Measurements from ENCODE around the gene SHISA4.
A peak's percentile ranks its signal among the peaks of the same experiment; 100 is the strongest.
"Not testable (repeated sequence)": the region's sequence is repeated elsewhere in the genome, so short reads cannot be mapped to it uniquely, and the experiment has no call there.

Gene SHISA4, protein sequence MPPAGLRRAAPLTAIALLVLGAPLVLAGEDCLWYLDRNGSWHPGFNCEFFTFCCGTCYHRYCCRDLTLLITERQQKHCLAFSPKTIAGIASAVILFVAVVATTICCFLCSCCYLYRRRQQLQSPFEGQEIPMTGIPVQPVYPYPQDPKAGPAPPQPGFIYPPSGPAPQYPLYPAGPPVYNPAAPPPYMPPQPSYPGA

DNA sequence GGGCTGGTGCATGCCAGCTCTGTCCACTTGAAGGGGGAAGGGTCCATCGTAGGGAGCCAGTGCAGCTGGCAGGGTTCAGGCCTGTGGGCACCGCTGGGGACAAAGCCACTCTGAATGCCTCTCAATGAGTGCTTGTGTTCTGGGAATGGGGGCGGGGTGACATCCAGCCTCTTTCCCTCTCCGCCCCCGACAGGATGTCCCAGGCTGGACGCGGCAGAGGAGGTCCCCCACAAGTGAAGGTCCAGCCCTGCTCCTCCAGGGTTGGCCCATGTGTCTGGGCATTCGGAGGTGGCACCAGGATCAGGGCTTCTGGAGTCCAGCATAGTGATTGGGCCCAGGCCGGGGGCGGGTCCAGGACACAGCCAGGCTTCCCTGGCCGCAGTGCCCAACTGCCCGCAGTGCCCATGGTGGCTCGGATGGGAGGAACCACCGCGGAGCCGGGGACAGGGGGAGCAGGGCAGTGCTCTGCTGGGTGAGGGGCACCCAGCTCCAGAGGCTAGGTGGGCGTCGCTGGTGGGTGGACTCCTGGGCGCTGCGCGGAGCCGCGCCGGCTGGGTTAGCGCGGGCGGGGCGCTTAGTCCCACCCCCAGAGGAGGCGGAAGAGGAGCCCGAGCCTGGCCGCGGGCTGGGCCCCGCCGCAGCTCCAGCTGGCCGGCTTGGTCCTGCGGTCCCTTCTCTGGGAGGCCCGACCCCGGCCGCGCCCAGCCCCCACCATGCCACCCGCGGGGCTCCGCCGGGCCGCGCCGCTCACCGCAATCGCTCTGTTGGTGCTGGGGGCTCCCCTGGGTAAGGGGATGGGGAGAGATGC is at the start of gene SHISA4:
SHISA4 (plus strand) TSS at position 617 of the 808 bp plus-strand sequence; CDS start at position 714, 97 bp downstream.
- DNase-seq (ENCODE audit: low spot score): peak; percentile 98

DNA sequence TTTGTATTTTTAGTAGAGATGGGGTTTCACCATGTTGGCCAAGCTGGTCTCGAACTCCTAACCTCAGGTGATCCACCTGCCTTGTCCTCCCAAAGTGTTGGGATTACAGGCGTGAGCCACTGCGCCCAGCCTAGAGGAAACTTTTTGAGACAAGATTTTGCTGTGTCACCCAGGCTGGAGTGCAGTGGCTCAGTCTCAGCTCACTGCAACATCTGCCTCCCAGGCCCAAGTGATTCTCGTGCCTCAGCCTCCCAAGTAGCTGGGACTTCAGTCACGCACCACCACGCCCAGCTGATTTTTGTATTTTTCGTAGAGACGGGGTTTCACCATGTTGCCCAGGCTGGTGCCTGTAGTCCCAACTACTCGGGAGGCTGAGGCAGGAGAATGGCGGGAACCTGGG is 49.6 kb upstream of the SHISA4 start:
- not testable (repeated sequence) for DNase-seq (ENCODE audit: low spot score)

DNA sequence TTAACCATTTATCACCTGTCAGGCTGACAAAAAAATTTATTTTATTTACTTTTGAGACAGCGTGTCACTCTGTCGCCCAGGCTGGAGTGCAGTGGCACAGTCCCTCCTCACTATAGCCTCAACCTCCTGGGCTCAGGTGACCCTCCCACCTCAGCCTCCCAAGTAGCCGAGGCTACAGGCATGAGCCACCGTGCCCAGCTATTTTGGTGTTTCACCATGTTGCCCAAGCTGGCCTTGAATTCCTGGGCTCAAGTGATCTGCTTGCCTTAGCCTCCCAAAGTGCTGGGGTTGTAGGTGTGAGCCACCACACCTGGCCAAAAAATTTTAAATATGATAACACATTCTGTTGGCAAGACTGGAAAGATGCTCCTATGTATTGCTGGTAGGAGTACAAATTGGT is 48.6 kb upstream of the SHISA4 start:
- DNase-seq (ENCODE audit: low spot score): no peak

DNA sequence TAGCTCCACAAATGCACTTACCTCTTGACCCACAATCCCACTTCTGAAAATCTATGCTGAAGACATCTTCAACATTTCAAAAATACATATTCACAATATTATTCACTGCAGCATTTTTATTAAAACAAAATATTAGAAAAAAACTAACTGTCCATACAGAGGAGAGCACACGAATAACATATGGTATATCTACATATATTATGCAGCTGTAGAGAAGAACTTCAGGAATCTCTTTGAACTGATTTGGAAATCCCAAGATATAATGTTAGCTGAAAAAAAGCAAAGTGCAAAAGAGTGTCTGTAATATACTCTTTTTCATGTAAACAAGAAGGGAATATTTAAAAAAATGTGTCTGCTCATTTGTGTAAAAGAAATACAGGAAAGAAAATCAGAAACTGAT is 48.2 kb upstream of the SHISA4 start:
- no peak for DNase-seq (ENCODE audit: low spot score)

DNA sequence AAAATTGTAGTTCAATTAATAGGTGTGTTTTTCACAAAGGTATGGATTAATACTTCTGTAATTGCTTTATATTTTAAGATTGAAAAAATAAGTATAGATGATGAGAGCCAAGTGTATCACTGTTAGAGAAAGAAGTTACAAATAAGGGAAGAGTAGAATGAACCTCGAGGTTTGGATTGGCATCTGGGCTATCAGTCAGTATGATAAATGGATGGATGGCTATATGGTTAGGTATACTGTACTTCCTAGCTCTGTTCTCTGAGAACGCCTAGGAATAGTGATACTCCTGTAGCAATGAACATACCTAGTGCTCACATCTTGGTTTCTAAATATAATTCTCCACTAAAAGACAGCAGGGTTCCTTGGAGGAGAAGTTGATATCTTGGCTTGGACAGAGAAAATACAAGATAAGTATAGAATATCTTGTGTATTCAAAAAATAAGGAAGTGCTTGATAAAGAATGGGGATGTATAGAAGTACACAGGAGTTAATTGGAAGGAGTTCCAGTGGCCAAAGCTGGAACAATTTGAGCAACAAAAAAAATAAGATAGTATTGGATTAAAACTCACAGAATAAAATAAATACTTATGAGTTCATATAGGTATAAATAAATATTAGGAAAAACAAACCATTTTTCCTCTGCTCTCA is 47.3 kb upstream of the SHISA4 start:
- no peak for DNase-seq (ENCODE audit: low spot score)

DNA sequence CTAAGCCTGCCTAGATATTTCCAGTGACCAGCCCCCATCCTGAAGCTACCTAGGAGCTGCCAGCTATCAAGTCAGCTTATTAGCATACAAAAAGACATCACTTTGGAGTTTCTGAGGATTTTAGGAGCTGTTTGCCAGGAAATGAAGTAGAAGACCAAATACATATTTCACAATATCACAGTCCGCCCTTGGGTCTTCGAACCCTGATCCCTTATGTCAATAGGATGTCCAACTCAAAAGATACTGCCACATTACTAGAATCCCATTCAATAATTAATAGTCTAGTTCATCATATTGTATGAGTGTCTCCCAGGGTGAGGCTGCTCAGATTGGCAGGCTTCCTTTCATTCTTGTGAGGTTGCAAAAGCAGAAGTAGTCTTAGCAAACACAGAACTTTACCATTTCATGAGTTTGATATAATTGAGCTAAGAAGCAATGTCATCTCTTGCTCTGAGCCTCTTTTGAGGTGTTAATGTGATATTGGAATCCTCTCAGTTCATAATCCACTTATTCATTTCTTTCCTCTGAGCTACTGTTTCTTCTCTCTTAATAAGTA is 46.1 kb upstream of the SHISA4 start:
- DNase-seq (ENCODE audit: low spot score): no peak

DNA sequence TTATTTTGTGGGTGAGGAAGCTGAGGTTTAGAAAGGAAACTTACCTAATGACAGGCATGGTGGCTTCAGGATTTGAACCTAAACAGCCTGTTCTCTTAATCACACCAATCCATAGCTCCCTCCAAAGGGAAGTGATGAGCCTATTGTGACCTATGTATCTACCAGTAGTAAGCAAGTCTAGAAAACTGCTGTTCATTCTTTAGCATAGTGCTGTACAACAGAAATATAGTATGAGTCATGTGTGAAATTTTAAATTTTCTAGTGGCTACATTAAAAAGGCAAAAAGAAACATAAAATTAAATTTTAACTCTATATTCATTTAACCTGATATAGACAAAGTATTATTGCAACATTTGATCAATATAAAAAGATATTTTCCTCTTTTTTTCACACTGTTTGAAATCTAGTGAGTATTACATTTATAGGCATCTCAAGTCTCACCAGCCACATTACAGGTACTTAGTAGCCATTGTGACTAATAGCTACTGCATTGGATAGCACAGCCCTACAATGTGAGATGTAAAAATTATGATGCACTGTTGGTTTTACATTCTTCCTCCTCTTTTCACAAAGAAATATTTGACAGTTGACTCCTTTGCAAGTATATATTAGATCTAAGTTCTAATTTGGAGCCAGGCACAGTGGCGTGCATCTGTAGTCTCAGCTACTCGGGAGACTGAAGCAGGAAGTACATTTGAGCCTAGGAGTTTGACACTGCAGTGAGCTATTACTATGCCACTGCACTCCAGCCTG is 43.2 kb upstream of the SHISA4 start:
- no peak for DNase-seq (ENCODE audit: low spot score)

DNA sequence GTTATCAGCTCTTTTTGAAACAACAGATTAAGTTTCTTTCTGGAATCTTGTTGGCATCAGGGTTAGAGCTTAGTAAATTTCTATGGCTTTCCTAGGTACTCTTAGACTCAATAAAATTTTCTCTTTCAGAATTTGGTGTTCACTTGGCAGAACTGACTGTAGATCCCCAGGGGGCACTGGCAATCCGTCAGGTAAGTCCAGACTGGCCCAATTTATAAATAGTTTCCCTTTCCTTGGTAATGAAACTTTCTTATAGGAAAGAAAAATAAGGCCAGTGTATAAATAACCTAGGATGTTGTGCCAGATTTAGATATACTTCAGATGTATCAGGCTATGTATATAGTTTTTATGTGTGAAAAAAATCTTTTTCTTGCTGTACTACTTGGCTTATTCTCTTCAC is 41.5 kb upstream of the SHISA4 start:
- DNase-seq (ENCODE audit: low spot score): no peak

DNA sequence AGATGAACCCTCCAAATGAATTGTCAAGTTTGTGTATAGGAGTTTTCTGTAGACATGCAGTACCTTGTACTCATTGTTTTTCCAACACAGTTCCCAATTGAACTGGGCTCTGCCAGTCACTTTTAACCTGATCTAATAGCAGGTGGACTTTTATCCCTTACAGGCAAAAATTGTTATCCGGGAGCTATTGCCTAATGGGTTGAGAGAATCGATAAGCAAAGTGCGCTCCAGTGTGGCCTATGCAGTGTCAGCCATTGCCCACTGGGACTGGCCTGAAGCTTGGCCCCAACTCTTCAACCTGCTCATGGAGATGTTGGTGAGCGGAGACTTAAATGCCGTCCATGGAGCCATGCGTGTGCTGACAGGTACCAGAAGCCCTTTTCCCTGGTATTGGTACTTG is 40.5 kb upstream of the SHISA4 start:
- no peak for DNase-seq (ENCODE audit: low spot score)

DNA sequence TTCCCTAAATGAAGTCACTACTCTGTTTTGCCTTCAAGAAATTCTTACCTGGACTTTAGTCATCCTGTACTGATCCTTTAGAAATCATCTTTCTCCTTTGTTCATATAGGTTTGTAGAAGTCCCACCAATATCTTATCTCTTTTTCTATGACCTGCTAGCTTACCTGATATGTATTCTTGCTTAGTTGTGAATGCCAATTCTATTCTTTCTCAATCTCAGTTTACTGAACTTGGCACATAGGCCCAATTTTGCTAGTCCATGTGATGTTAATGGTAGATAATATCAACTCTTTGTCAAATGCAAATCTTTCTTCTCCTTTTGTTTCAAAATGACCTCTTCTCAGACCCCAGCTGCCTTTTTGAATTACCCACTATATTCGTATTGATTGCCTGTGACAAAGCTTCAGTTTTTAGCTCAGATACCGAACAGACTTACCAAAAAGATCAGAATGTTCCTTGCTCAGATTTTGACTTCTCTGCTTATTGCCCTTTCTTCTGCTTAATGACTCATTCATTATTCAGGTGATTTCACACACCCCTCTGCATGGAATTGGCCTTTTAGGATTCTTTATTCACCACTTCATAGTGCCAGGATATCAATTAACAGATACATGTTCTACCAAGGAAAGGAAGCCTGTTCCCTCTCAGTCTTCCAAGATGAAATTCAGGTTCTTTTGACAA is 39.2 kb upstream of the SHISA4 start:
- no peak for DNase-seq (ENCODE audit: low spot score)

DNA sequence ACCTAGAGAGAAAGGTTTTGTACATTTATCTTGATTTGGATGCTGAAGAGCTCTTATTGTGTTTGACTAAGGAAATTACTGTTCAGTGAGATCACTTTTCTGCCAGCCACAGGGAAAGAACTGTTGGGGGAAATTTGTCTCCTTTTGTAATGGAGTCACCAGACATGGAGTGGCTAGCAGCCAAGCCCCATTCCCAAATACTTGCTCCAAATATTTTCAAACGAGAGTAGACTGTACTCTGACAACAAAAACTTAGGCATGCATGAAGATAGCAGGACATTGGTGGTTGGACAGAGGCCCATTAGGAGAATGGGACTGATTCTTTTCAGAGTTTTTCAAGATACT is 38.7 kb upstream of the SHISA4 start:
- no peak for DNase-seq (ENCODE audit: low spot score)

DNA sequence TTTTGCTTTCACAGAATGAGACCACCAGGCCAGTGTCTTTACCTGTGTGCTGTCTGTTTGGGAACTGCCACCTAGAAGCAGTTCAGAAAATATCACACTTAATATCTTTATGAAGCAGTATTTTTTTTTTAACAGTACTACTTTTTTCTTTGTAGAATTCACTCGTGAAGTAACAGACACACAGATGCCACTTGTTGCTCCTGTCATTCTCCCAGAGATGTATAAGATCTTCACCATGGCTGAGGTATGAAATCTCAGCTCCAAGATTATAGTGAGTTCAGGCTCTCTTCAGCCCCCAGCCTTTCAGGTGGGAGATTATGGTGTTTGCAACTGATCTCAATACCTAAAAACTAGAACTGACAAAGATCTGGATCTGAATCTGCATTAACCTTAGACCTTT is 36.7 kb upstream of the SHISA4 start:
- DNase-seq (ENCODE audit: low spot score): no peak

DNA sequence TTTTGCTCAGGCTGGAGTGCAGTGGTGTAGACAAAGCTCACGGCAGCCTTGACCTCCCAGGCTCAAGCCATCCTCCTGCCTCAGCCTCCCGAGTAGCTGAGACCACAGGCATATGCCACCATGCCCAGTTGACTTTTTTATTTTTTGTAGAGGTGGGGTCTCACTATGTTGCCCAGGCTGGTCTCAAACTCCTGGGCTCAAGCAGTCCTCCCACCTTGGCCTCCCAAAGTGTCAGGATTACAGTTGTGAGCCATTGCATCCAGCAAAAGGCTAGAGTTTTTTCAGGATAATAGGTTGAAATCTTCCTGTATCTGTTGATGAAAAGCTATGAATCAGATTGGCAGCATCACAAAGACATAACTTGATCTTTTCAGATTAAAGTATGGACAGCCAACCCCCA is 32.0 kb upstream of the SHISA4 start:
- DNase-seq (ENCODE audit: low spot score): not testable (repeated sequence)

DNA sequence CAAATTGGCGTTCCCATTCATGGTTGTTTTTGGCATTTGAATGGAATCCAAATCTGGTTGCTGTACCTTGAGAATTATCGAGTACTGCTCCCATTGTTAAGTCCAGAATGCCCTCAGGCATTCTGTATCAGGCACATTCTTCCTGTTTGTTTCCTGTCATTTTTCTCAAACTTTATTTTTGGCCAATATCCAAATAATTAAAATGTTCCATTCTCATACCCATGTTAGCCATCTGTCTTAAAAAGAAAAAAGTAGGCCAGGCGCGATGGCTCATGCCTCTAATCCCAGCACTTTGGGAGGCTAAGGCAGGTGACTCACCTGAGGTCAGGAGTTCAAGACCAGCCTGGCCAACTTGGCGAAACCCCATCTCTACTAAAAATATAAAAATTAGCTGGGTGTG is 29.3 kb upstream of the SHISA4 start:
- no peak for DNase-seq (ENCODE audit: low spot score)

DNA sequence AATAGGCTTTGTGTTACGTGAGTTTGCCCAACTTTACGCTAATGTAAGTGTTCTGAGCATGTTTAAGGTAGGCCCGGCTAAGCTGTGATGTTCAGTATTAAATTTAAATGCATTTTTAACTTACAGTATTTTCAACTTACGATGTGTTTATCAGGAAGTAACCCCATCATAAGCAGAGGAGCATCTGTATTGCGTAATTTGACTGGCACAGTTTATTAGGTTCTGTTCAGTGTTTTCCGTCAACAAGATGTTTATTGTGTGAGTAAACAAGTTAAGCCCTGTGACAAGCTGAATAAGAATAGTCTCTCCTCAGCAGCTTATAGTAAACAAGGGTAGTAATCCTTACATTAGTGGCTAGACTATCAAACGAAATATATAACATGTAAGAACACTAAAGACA is 27.2 kb upstream of the SHISA4 start:
- DNase-seq (ENCODE audit: low spot score): no peak

DNA sequence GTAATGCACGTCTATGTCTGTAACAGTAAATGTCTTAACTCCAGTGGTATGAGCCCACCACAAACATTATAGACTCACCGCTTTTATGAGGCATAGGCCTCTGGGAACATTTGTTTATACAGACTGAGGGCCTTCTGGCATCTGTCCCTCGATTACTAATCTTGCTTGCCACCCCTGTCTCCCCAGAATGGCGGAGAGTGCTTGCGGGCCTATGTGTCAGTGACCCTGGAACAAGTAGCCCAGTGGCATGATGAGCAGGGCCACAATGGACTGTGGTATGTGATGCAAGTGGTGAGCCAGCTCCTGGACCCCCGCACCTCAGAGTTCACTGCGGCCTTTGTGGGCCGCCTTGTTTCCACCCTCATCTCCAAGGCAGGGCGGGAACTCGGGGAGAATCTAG is 18.3 kb upstream of the SHISA4 start:
- DNase-seq (ENCODE audit: low spot score): no peak

DNA sequence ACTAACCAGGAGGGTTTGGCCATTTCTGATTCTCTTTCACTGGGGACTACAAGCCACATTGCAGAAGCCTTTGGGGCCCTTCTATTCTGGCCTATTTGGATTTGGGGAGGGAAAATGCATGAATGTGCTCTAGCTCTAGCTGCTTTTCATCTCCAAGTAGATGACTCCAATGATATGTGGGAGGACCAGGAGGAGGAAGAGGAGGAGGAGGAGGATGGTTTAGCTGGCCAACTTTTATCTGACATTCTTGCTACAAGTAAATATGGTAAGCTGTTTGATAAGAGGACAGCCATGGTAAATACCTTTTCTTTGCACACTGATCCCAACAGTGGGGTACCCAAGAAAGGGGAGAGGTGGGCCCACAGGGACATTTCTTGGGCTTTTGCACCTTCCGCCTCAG is 14.0 kb upstream of the SHISA4 start:
- DNase-seq (ENCODE audit: low spot score): no peak

DNA sequence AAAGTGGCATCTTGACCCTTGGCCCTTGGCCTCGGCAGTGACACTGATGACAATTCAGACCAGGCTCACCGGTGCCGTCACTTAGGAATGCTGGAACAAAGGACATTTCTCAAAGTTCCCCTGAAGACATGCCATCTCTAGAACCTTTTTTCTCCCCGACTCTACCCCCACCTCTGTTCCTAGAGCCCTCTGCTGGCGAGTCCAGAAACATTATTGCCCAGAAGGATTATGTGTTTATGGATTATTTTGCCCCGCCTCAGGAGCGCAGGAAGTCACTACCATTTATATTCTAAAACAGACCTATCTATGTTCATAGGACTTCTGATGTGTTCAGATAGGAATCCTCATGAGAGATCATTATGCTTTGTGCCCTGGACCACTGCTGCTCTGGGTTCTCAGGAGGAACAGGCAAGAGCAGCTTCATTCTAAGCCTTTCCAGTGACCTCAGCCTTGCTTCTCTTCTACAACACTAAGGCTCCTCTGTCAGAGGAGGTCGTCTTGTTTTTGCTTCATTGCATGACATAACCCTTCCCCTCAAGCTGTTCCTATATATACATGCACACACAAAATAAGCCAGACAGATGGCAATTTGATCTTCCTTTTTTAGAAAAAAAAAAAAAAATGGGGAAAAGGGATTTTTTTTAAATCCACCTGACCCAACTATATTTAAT is 12.4 kb upstream of the SHISA4 start:
- no peak for DNase-seq (ENCODE audit: low spot score)

DNA sequence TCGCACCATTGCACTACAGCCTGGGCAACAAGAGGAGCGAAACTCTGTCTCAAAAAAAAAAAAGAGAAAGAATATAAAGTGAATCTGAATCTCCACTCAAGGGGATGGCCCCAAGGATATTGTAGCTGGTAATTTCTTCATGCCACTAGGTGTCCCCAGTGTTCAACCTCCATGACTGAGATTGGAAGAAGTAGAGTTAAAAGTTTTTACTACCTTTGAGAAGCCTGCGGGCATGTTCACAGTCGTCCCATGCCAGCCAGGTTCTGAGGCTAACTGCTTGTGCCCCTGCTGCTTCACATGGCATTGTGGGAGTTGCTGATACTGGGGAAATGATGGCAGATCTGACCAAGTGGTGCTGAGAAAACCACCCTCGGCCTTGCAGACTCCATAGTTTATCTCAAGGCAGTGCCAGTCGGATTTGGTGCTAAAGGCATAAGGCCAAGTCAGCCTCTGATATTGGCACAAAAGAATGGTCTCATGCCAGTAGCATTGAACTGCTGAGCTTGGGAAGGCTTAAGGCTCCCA is 10.8 kb upstream of the SHISA4 start:
- DNase-seq (ENCODE audit: low spot score): peak; percentile 70

DNA sequence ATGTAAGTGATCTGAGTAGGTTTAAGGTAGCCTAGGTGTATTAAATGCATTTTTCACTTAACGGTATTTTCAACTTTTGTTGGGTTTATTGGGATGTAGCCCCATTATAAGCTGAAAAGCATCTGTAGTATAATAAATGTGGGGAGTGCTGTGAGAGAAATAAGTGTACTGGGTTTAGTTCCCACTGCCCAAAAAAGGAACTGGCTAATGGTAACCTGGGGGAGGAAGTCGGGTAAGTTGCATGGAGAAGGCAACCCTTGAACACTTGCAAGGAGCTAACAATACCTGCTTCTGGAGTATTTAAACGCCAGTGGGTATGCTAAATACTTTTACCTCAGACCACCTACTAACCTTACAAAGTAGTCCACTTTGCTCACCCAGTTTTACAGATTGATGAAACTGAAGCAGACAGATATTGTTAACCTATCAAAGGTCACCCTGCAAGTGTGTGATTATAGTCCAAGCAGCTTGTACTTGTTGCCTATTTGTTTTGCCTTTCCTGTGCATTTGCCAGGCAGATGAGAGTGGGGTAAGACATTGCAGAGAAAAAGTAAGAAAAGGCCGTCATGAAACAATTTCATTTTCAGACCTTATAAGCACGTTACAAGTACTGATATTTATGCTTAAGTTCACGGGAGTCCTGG is 7.6 kb upstream of the SHISA4 start:
- no peak for DNase-seq (ENCODE audit: low spot score)
